Adrenal gland (tissue), 12 donors: ENCODE measurements around the gene LTB. TPM values are rescaled to one million over a fixed set of nuclear protein-coding genes. Genes with fewer than 3 reads are reported as not detected.

Experiments
- DNase-seq, 7 donors: peaks; one replicate each; pipeline ENCODE4 v3.0.0-alpha.2; 2019 to 2020
- H3K27ac ChIP-seq, 5 donors: fragments of 200-600 bp; sonication (generic) in 4 of 5; 1 replicate in 3 of 5; 2 replicates in 2 of 5; pipeline versions ENCODE4 v1.5.1 to v1.8.0; 2016 to 2020; ENCODE audit warnings: mild to moderate bottlenecking in 1 of 5
- H3K27me3 ChIP-seq: fragments of 200-600 bp; 2 replicates; pipeline ENCODE4 v1.8.0; 2021
- H3K36me3 ChIP-seq, 2 donors: fragments of 200-600 bp; replicated peaks in 1 of 2; 1 replicate in 1 of 2; 2 replicates in 1 of 2; pipeline versions ENCODE4 v1.5.1 to v1.8.0; 2018 to 2022
- H3K4me1 ChIP-seq, 2 donors: fragments of 200-600 bp; replicated peaks in 1 of 2; 1 replicate in 1 of 2; 2 replicates in 1 of 2; pipeline versions ENCODE4 v1.5.1 to v1.8.0; 2018 to 2021
- H3K4me3 ChIP-seq, 4 donors: fragments of 200-600 bp; sonication (generic) in 3 of 4; one replicate each; pipeline ENCODE4 v1.5.1; 2016 to 2018
- H3K9me3 ChIP-seq, 3 donors: fragments of 200-600 bp; sonication (generic) in 1 of 3; replicated peaks in 1 of 3; 1 replicate in 2 of 3; 2 replicates in 1 of 3; pipeline versions ENCODE4 v1.5.1 to v1.8.0; 2016 to 2021
- CTCF ChIP-seq, 6 experiments: fragments of 450-650 bp in 4 of 6; fragments of 200-600 bp in 2 of 6; sonication (generic) in 1 of 6; IDR thresholded peaks; 1 replicate in 5 of 6; 2 replicates in 1 of 6; pipeline versions ENCODE4 v1.5.1 to v1.8.0; 2016 to 2021; ENCODE audit warnings: antibody characterized with exemption in 6 of 6, mild to moderate bottlenecking in 2 of 6, moderate library complexity in 1 of 6
- POLR2A ChIP-seq, 2 donors: fragments of 450-650 bp; IDR thresholded peaks; one replicate each; pipeline ENCODE4 v1.6.1; 2017; ENCODE audit warnings: antibody characterized with exemption in 2 of 2, mild to moderate bottlenecking in 2 of 2, moderate library complexity in 1 of 2
- WGBS, 4 donors: extraction: QIAGEN DNeasy Blood & Tissue Kit in 2 of 4; methylation state at CpG; one replicate each; pipeline versions ENCODE4 v1.1.5 to v1.1.7; 2013 to 2017; 5-methylcytosine and 5-hydroxymethylcytosine counted together
- intact Hi-C, 2 donors: fragments of 100-400 bp; cut with DNase I; formaldehyde crosslinking; loops; one replicate each; pipeline versions ENCODE4 v1.14.1 to v1.15.0; 2022 to 2023
- polyA plus RNA-seq, 3 donors: library from polyadenylated mRNA; stranded (reverse); fragments of 200-250 nt in 2 of 3; fragments of 350-450 nt in 1 of 3; fragmentation: Illumina TruSeq in 1 of 3; extraction: RNeasy Lipid Tissue Mini Kit (QIAGEN cat#74804) in 1 of 3; gene quantifications; one replicate each; pipeline ENCODE4 v1.2.3, GENCODE V29; 2013 to 2014
- total RNA-seq, 9 donors: library from RNA; depleted of rRNA in 4 of 9; stranded (reverse); fragments of >200 nt in 4 of 9; fragments of 120-200 nt in 1 of 9; fragmentation: NEBNext Ultra II Directional in 1 of 9; extraction: Animal tissue kit (Norgen Biotek cat#: 25700) in 1 of 9; gene quantifications; one replicate each; pipeline versions ENCODE4 v1.1.0 to v1.2.4, GENCODE V29; 2013 to 2023
- donor health status: healthy with polysubstance abuse.
- donor health status: Bipolar disorder and iron deficiency.
- donor health status: DM: yes; HTN: yes; CAD: no.
- donor health status: DM: no; HTN: no; CAD: no.
- donor health status: DM: no; HTN: no; CAD: no.
- donor health status: DM: yes; HTN: yes; CAD: no.

Gene LTB
- total and polyA plus RNA-seq, 12 donors = 0.31 to 6.7 (median 1.1) TPM; not detected in 3

GRCh38 chr6:31588871-31589650 lies 6.8 kb upstream of the LTB start:
- no peak overlapping the region for H3K4me3 ChIP-seq

GRCh38 chr6:31587791-31588777 lies 5.9 kb upstream of the LTB start:
- no peaks in the 10 kb centered on the region for H3K27me3 ChIP-seq
- intact Hi-C loops = no loop called here
- 55 to 64% (median 58%) methylated on average over 12 of the region's 12 CpGs for WGBS, 4 donors
- H3K36me3 ChIP-seq = no peaks in the 10 kb centered on the region
- DNase-seq = no peak
- H3K27ac ChIP-seq = peak overlapping the region in 1 of 5 donors; percentile 63
- H3K9me3 ChIP-seq = no peaks in the 10 kb centered on the region
- no peaks in the 10 kb centered on the region for H3K4me1 ChIP-seq
- TF ChIP-seq CTCF (IDR thresholded peaks at IDR 0.05) (no peak), POLR2A (IDR thresholded peaks at IDR 0.05) (no peak)
- no peak overlapping the region for H3K4me3 ChIP-seq

More at GRCh38 chr6:31588871-31589650, 6.8 kb upstream of the LTB start:
- no peaks in the 10 kb centered on the region for H3K27me3 ChIP-seq
- TF ChIP-seq POLR2A (IDR thresholded peaks at IDR 0.05) = no peak
- no peak for TF ChIP-seq CTCF (IDR thresholded peaks at IDR 0.05)
- H3K27ac ChIP-seq = no peak overlapping the region
- H3K9me3 ChIP-seq = no peaks in the 10 kb centered on the region
- no peaks in the 10 kb centered on the region for H3K4me1 ChIP-seq
- intact Hi-C loops = no loop called here
- WGBS, 4 donors = 46 to 64% (median 55%) methylated on average over 9 of the region's 9 CpGs
- DNase-seq = no peak
- no peaks in the 10 kb centered on the region for H3K36me3 ChIP-seq

GRCh38 chr6:31586599-31587281 lies 4.5 kb upstream of the LTB start:
- TF ChIP-seq CTCF (IDR thresholded peaks at IDR 0.05) (no peak), POLR2A (IDR thresholded peaks at IDR 0.05) (no peak)
- Histone ChIP-seq H3K27ac (peak overlapping the region in 2 of 5 donors; percentile 12 to 63), H3K9me3 (no peaks in the 10 kb centered on the region), H3K36me3 (no peaks in the 10 kb centered on the region), H3K4me3 (no peak overlapping the region), H3K4me1 (peaks cover 0 to under 1% of the 10 kb centered on the region in 2 donors), H3K27me3 (no peaks in the 10 kb centered on the region)
- no peak for DNase-seq
- 46 to 56% (median 54%) methylated on average over 4 to 9 of the region's 9 CpGs for WGBS, 4 donors
- intact Hi-C loops = no loop called here
